ENCODE data around the gene USP43.
"Not testable (repeated sequence)": the region's sequence is repeated elsewhere in the genome, so short reads cannot be mapped to it uniquely, and the experiment has no call there.

USP43 gene

GRCh38 chr17:9644910-9645751 lies at the start of gene USP43:
Gene USP43, plus strand, starts transcription at chr17:9645517. Its CDS starts 116 bp downstream, at chr17:9645633.
- DNase-seq (ENCODE audit: low read depth): no peak

- DNase-seq (ENCODE audit: low read depth): not testable (repeated sequence)
Measured at GRCh38 chr17:9597638-9598037, 47.7 kb upstream of the USP43 start.

GRCh38 chr17:9598661-9599060 lies 46.7 kb upstream of the USP43 start:
- no peak for DNase-seq (ENCODE audit: low read depth)

GRCh38 chr17:9604583-9604982 lies 40.7 kb upstream of the USP43 start:
- DNase-seq (ENCODE audit: low read depth): not testable (repeated sequence)

GRCh38 chr17:9606453-9606852 lies 38.9 kb upstream of the USP43 start:
- DNase-seq (ENCODE audit: low read depth): no peak

GRCh38 chr17:9607058-9607457 lies 38.3 kb upstream of the USP43 start:
- not testable (repeated sequence) for DNase-seq (ENCODE audit: low read depth)

GRCh38 chr17:9611557-9611956 lies 33.8 kb upstream of the USP43 start:
- no peak for DNase-seq (ENCODE audit: low read depth)

GRCh38 chr17:9612006-9612405 lies 33.3 kb upstream of the USP43 start:
- no peak for DNase-seq (ENCODE audit: low read depth)

GRCh38 chr17:9615486-9615885 lies 29.8 kb upstream of the USP43 start:
- no peak for DNase-seq (ENCODE audit: low read depth)

- no peak for DNase-seq (ENCODE audit: low read depth)
Measured at GRCh38 chr17:9622961-9623360, 22.4 kb upstream of the USP43 start.

- DNase-seq (ENCODE audit: low read depth): no peak
Measured at GRCh38 chr17:9628509-9628908, 16.8 kb upstream of the USP43 start.

GRCh38 chr17:9632741-9633140 lies 12.6 kb upstream of the USP43 start:
- no peak for DNase-seq (ENCODE audit: low read depth)

- DNase-seq (ENCODE audit: low read depth): no peak
Measured at GRCh38 chr17:9635340-9635739, 10.0 kb upstream of the USP43 start.

- no peak for DNase-seq (ENCODE audit: low read depth)
Measured at GRCh38 chr17:9636501-9636900, 8.8 kb upstream of the USP43 start.

GRCh38 chr17:9640388-9640787 lies 4.9 kb upstream of the USP43 start:
- DNase-seq (ENCODE audit: low read depth): not testable (repeated sequence)

GRCh38 chr17:9643611-9644010 lies 1.7 kb upstream of the USP43 start:
- DNase-seq (ENCODE audit: low read depth): no peak

GRCh38 chr17:9645851-9646545 lies 681 bp downstream of the USP43 start:
- no peak for DNase-seq (ENCODE audit: low read depth)

GRCh38 chr17:9646546-9646885 lies 1.2 kb downstream of the USP43 start:
- no peak for DNase-seq (ENCODE audit: low read depth)

GRCh38 chr17:9647014-9647413 lies 1.7 kb downstream of the USP43 start:
- DNase-seq (ENCODE audit: low read depth): no peak

- no peak for DNase-seq (ENCODE audit: low read depth)
Measured at GRCh38 chr17:9648521-9649110, 3.3 kb downstream of the USP43 start.

GRCh38 chr17:9658593-9659211 lies 13.4 kb downstream of the USP43 start:
- peak; percentile 60 for DNase-seq (ENCODE audit: low read depth)

- DNase-seq (ENCODE audit: low read depth): no peak
Measured at GRCh38 chr17:9661027-9661426, 15.7 kb downstream of the USP43 start.

GRCh38 chr17:9663511-9663910 lies 18.2 kb downstream of the USP43 start:
- not testable (repeated sequence) for DNase-seq (ENCODE audit: low read depth)

All from non-pigmented ciliary epithelial cell (primary cell).